H1 (cell line): ENCODE results near the gene SLC35G6. TPM values are rescaled to one million over a fixed set of nuclear protein-coding genes. Genes with fewer than 3 reads are reported as not detected.
"Not testable (repeated sequence)": the region's sequence is repeated elsewhere in the genome, so short reads cannot be mapped to it uniquely, and the experiment has no call there.

Experiments used
- CTCF ChIA-PET: fragments of 300-600 bp; sonication (Branson Sonifier 250); formaldehyde crosslinking; loops from one replicate; lab custom pipeline; 2021; ENCODE audit not compliant: partially characterized antibody; lab: Charles Lee
- POLR2A ChIA-PET: fragments of 300-600 bp; sonication (Branson Sonifier 250); formaldehyde crosslinking; loops from one replicate; lab custom pipeline; 2021; ENCODE audit warnings: inconsistent platforms; ENCODE audit not compliant: partially characterized antibody; lab: Charles Lee
- DNase-seq, 2 experiments: peaks; one replicate each; pipeline versions ENCODE4 v3.0.0 to v3.0.0-alpha.2; 2010 to 2022; ENCODE audit warnings: low spot score in 2 of 2, low read depth in 1 of 2, mixed read lengths in 1 of 2
- FAIRE-seq: peaks from 2 replicates; lab custom pipeline; 2011; peaks lifted over from hg19 to GRCh38; lab: Jason Lieb, UNC
- H2AFZ ChIP-seq: 2 replicates; pipeline ENCODE4 v1.8.1; 2012; ENCODE audit warnings: low read length, inconsistent platforms
- H2AK5ac ChIP-seq: 2 replicates; pipeline ENCODE4 v1.6.1; 2013; ENCODE audit warnings: low read depth, low read length
- H2BK120ac ChIP-seq: replicated peaks from 2 replicates; pipeline ENCODE3; 2013; ENCODE audit warnings: low read depth, low read length, inconsistent platforms
- H2BK12ac ChIP-seq: 2 replicates; pipeline ENCODE4 v1.6.1; 2013; ENCODE audit warnings: low read depth, low read length
- H2BK15ac ChIP-seq: 2 replicates; pipeline ENCODE4 v1.6.1; 2013; ENCODE audit warnings: low read length
- H2BK20ac ChIP-seq: 2 replicates; pipeline ENCODE4 v1.6.1; 2013; ENCODE audit warnings: low read length
- H2BK5ac ChIP-seq: 2 replicates; pipeline ENCODE4 v1.6.1; 2013; ENCODE audit warnings: low read depth, low read length
- H3K14ac ChIP-seq: 2 replicates; pipeline ENCODE4 v1.6.1; 2013; ENCODE audit warnings: inconsistent platforms; ENCODE audit not compliant: insufficient read length
- H3K18ac ChIP-seq: 2 replicates; pipeline ENCODE4 v1.6.1; 2013; ENCODE audit warnings: low read length; ENCODE audit errors: extremely low read depth
- H3K23ac ChIP-seq: 2 replicates; pipeline ENCODE4 v1.6.1; 2013; ENCODE audit warnings: inconsistent platforms; ENCODE audit not compliant: insufficient read length
- H3K23me2 ChIP-seq: 2 replicates; pipeline ENCODE4 v1.6.1; 2013; ENCODE audit warnings: low read depth, low read length
- H3K27ac ChIP-seq: 2 replicates; pipeline ENCODE4 v1.6.1; 2011; ENCODE audit warnings: low read depth, low read length, inconsistent platforms
- H3K27me3 ChIP-seq, 4 experiments: replicated peaks in 1 of 4; 1 replicate in 1 of 4; 2 replicates in 3 of 4; pipeline versions ENCODE4 v1.6.1 to v1.8.1; 2011 to 2013; ENCODE audit warnings: low read length in 3 of 4, mild to moderate bottlenecking in 3 of 4, inconsistent platforms in 2 of 4, mixed read lengths in 2 of 4, moderate library complexity in 1 of 4; ENCODE audit not compliant: control insufficient read depth in 3 of 4, insufficient read depth in 3 of 4; ENCODE audit errors: extremely low read depth in 1 of 4
- H3K36me3 ChIP-seq, 4 experiments: 2 replicates each; pipeline versions ENCODE4 v1.6.1 to v1.8.1; 2011 to 2013; ENCODE audit warnings: mild to moderate bottlenecking in 4 of 4, low read length in 3 of 4, moderate library complexity in 2 of 4, control low read depth in 1 of 4, inconsistent platforms in 1 of 4; ENCODE audit not compliant: insufficient read depth in 4 of 4, control insufficient read depth in 2 of 4
- H3K4ac ChIP-seq: replicated peaks from 2 replicates; pipeline ENCODE3; 2013; ENCODE audit warnings: low read length, low read depth, mixed read lengths, inconsistent platforms; ENCODE audit not compliant: insufficient read length
- H3K4me1 ChIP-seq, 4 experiments: replicated peaks in 1 of 4; 1 replicate in 1 of 4; 2 replicates in 3 of 4; pipeline versions ENCODE4 v1.6.1 to v1.8.1; 2011 to 2013; ENCODE audit warnings: low read length in 3 of 4, inconsistent platforms in 2 of 4, mixed read lengths in 1 of 4; ENCODE audit not compliant: insufficient read depth in 4 of 4, control insufficient read depth in 3 of 4
- H3K4me2 ChIP-seq, 2 experiments: 2 replicates each; pipeline versions ENCODE4 v1.6.1 to v1.8.1; 2011 to 2013; ENCODE audit warnings: low read depth in 2 of 2, low read length in 2 of 2, control low read depth in 1 of 2, inconsistent platforms in 1 of 2, mild to moderate bottlenecking in 1 of 2; ENCODE audit not compliant: insufficient read depth in 1 of 2
- H3K4me3 ChIP-seq, 4 experiments: fragments of 200-600, 300-600 bp in 1 of 4; sonication (generic), shearing (Covaris generic), sonication (Bioruptor Twin) in 1 of 4; 2 replicates each; pipeline versions ENCODE4 v1.5.1 to v1.8.1; 2011 to 2016; ENCODE audit warnings: low read length in 4 of 4, low read depth in 3 of 4, control low read depth in 2 of 4, inconsistent platforms in 2 of 4, mild to moderate bottlenecking in 2 of 4, mixed read lengths in 1 of 4, moderate library complexity in 1 of 4; ENCODE audit not compliant: insufficient read depth in 2 of 4; ENCODE audit errors: extremely low read depth in 1 of 4
- H3K56ac ChIP-seq: replicated peaks from 2 replicates; pipeline ENCODE3; 2013; ENCODE audit warnings: low read depth, mild to moderate bottlenecking, mixed read lengths, low read length, inconsistent platforms; ENCODE audit not compliant: insufficient read length
- H3K79me1 ChIP-seq: 2 replicates; pipeline ENCODE4 v1.6.1; 2013; ENCODE audit warnings: low read depth, low read length, control low read depth
- H3K79me2 ChIP-seq, 2 experiments: 2 replicates each; pipeline versions ENCODE4 v1.6.1 to v1.8.1; 2012 to 2013; ENCODE audit warnings: low read length in 2 of 2, mild to moderate bottlenecking in 2 of 2, inconsistent platforms in 1 of 2; ENCODE audit not compliant: insufficient read depth in 2 of 2, control insufficient read depth in 1 of 2
- H3K9ac ChIP-seq, 4 experiments: replicated peaks in 1 of 4; 1 replicate in 1 of 4; 2 replicates in 3 of 4; pipeline versions ENCODE4 v1.6.1 to v1.8.1; 2011 to 2013; ENCODE audit warnings: low read depth in 3 of 4, low read length in 3 of 4, control low read depth in 2 of 4, mild to moderate bottlenecking in 2 of 4, moderate library complexity in 2 of 4, inconsistent platforms in 1 of 4; ENCODE audit errors: extremely low read depth in 1 of 4
- H3K9me3 ChIP-seq, 2 experiments: 2 replicates each; pipeline versions ENCODE4 v1.6.1 to v1.8.1; 2012 to 2013; ENCODE audit warnings: mild to moderate bottlenecking in 2 of 2, moderate library complexity in 2 of 2, control low read depth in 1 of 2, inconsistent platforms in 1 of 2, low read depth in 1 of 2, low read length in 1 of 2, mixed read lengths in 1 of 2; ENCODE audit not compliant: insufficient read depth in 2 of 2
- H4K20me1 ChIP-seq, 2 experiments: replicated peaks in 1 of 2; 2 replicates each; pipeline versions ENCODE3 to v1.8.1; 2011 to 2013; ENCODE audit warnings: inconsistent platforms in 2 of 2, low read length in 2 of 2, mild to moderate bottlenecking in 1 of 2; ENCODE audit not compliant: insufficient read depth in 2 of 2, control insufficient read depth in 1 of 2
- H4K5ac ChIP-seq: 2 replicates; pipeline ENCODE4 v1.6.1; 2013; ENCODE audit warnings: low read length, low read depth, mixed read lengths, inconsistent platforms; ENCODE audit not compliant: insufficient read length
- H4K8ac ChIP-seq: 2 replicates; pipeline ENCODE4 v1.8.0; 2013; ENCODE audit warnings: mild to moderate bottlenecking, moderate library complexity, low read length, inconsistent platforms; ENCODE audit not compliant: insufficient read depth; ENCODE audit errors: extremely low read depth
- H4K91ac ChIP-seq: replicated peaks from 2 replicates; pipeline ENCODE3; 2013; ENCODE audit warnings: low read length, mixed read lengths, inconsistent platforms; ENCODE audit not compliant: insufficient read length
- WGBS, 2 experiments: shearing (Covaris generic) in 1 of 2; methylation state at CpG; one replicate each; pipeline versions ENCODE4 v1.1.6 to v1.1.7; 2013 to 2015; ENCODE audit warnings: low lambda C conversion rate in 2 of 2, mixed read lengths in 2 of 2, inconsistent platforms in 1 of 2, low coverage in 1 of 2, missing lambda C conversion rate in 1 of 2; ENCODE audit not compliant: insufficient replicate concordance in 2 of 2, insufficient coverage in 1 of 2, insufficient read length in 1 of 2; ENCODE audit errors: extremely low coverage in 1 of 2, missing lambda C conversion rate in 1 of 2; 5-methylcytosine and 5-hydroxymethylcytosine counted together
- polyA plus RNA-seq, 7 experiments: library from polyadenylated mRNA; depleted of rRNA in 3 of 7; stranded (reverse) in 5 of 7; unstranded in 2 of 7; fragments of >200 nt in 5 of 7; fragments of 200-250 nt in 2 of 7; gene quantifications; 1 replicate in 5 of 7; 2 replicates in 1 of 7; 4 replicates in 1 of 7; pipeline versions ENCODE4 v1.2.1 to v1.2.3, GENCODE V29; 2011 to 2013; ENCODE audit warnings: missing spikeins in 2 of 7, mixed read lengths in 2 of 7
- total RNA-seq: library from RNA; stranded (reverse); fragmentation: NEBNext Ultra II Directional; extraction: Animal tissue kit (Norgen Biotek cat#: 25700); gene quantifications from 2 replicates; pipeline ENCODE4 v1.2.1, GENCODE V29; 2021

SLC35G6 gene
- total and polyA plus RNA-seq, 2 of the 8 experiments (the other 6 are each of a cell fraction or from before 2014, with no cell fraction given), result 0.05 TPM; not detected in 1

DNA sequence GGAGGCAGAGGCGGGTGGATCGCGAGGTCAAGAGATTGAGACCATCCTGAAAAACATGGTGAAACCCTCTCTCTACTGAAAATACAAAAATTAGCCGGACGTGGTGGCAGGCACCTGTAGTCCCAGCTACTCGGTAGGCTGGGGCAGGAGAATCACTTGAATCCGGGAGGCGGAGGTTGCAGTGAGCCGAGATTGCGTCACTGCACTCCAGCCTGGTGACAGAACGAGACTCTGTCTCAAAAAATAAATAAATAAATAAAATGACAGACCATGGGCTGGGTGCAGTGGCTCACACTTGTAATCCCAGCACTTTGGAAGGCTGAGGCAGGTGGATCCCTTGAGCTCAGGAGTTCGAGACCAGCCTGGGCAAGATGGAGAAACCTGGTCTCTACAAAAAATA, 11.4 kb upstream of the SLC35G6 start:
- WGBS, 2 experiments, result 93% methylated on average over 12 of the region's 12 CpGs; no CpG with 5 or more reads in 1 of the 2 experiments
- FAIRE-seq, H3K27me3 ChIP-seq: not testable (repeated sequence)

More for the DNA sequence above, 11.4 kb upstream of the SLC35G6 start:
- H3K9ac ChIP-seq, H4K91ac ChIP-seq, H3K4me3 ChIP-seq, H2BK20ac ChIP-seq, H2BK15ac ChIP-seq, H4K8ac ChIP-seq, H4K5ac ChIP-seq, H3K4me2 ChIP-seq, H3K27ac ChIP-seq, H3K79me2 ChIP-seq, H3K14ac ChIP-seq, H2AFZ ChIP-seq, H3K79me1 ChIP-seq, H2BK12ac ChIP-seq, H2AK5ac ChIP-seq, H3K56ac ChIP-seq, H3K4me1 ChIP-seq, H3K23me2 ChIP-seq, H3K18ac ChIP-seq, H3K23ac ChIP-seq, H3K9me3 ChIP-seq, DNase-seq, H3K4ac ChIP-seq, H3K36me3 ChIP-seq, H4K20me1 ChIP-seq, H2BK120ac ChIP-seq, H2BK5ac ChIP-seq: not testable (repeated sequence)
- ChIA-PET CTCF (interaction anchor here (2.1 kb wide), 1 partner anchor 91 kb away, joined by 6 read pairs; no protein-coding TSS in a partner anchor), POLR2A (interaction anchor here (1.2 to 13.8 kb wide), 5 partner anchors 9 to 62 kb away, joined by 3 to 200 read pairs (median 6); partner anchors contain the start of genes NLGN2, POLR2A, SLC35G6 and ZBTB4)
